GM19099 (cell line): Measurements from ENCODE around the gene ADAMTS20.

Source experiments
- POLR2A ChIP-seq: IDR thresholded peaks from 3 replicates; pipeline ENCODE4 v1.6.1; 2011; ENCODE audit warnings: low read depth; ENCODE audit not compliant: insufficient read length; ENCODE audit errors: extremely low read depth

The ADAMTS20 gene

DNA sequence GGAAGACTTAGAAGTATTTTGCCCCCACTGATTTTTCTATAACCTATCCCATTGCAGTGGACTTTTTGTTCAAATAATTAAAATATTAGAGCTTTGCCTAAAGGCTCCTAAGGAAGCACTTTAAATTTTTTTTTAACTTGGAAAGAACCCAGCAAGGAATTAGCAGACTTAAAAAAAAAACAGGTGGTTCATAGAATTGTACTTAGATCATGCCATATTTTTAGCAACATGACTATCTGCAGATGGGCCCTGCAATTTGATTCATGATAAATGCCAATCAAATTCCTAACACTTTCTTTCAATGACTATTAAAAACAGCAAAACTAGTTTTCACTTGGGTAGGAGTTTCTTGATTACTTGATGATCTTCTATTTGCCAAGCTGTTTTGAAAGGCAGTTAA lies 11.5 kb downstream of the ADAMTS20 start:
- TF ChIP-seq POLR2A = no peak

DNA sequence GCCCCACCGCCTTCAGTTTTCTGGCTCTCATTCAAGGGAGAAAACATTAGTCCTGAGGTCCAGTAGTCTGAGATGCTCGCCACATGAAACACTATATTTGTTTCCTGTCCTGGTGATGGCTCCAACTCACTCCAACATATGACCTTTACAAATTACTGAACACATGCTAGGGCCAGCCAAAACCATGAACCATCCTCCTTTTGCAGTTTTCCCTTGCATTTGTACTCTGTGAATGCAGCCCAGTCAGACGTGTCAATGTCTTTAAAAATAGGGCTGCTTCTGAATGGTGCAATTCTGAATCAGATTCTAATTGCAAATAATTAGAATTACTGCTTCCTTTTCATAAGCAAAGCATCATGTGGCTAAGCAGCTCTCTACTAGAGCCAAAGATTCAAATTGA lies 36.0 kb downstream of the ADAMTS20 start:
- TF ChIP-seq POLR2A = no peak

DNA sequence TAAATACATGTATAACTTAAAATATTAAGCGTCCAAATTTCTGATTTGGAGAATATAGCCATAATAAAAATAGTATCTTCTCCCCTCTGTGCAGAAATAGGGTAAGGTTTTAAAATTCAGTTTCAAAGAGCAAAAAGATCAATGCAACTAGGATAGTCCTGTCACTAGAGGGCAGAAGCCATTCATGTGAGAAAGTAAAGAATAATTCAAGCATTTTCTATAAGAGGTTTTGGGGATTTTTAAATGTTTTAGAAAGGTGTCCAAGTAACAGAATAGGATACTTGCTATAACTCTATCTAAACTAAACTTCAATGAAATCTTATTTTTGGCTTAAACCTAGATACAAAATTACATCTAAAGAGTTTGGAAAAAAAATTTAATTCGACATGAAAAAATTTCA lies 50.3 kb downstream of the ADAMTS20 start:
- TF ChIP-seq POLR2A = no peak

DNA sequence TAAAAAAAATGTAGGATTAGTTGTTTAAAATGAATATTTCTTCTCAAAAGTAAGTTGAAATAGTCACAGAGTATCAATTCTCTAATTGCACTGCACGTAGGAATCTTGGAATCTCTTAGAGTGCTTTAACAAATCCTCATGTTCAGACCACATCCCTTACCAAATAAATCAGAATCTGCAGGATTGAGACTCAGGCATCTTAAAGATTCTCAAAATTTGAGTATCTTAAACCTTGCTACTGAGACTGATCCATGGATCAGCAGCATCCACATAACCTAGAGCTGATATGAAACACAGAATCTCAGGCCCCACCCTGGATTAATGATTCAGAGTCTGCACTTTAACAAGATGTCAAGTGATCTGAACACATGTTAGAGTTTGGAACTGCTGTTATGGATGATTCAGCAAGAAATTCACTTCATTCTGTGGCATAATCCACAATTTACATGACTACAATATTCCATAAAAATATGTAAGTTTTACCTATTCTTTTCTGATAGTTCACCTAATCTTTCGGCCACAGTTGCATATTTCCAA lies 58.7 kb downstream of the ADAMTS20 start:
- no peak for TF ChIP-seq POLR2A

DNA sequence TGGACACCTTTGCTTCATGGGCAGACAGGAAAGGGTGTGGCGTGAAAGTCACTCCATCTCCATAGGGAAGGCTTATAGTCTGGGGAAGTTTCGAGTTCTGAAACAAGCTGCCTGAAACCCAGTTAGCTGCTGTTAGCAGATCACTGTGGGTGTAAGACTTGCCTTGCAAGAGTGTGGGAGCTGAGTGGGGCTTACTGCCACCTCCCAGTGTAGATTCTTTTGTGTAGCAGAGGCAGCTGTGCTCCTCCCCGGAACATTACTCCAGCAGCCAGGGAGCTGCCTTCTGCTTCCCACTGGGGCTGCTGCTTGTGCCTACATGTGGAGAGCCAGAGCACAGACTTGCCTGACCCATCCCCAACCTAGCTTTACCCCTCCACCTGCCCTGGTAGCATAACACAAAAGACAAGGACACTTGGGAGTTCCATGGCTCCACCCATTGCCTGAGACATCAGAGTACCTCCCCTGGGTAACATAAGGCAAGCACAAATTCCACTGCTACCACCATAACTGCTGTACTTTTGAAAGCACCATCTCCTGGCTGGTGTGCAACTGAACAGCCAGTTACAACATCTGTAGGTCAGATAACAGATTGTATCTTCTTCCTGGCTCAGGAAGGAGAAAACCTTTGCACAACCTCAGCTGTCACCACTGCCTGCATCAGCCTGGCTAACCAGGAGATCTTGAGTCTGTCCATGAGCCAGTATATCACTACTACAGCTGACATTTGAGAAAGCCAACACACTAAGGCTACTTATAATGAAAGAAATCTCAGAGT lies 69.5 kb downstream of the ADAMTS20 start:
- TF ChIP-seq POLR2A = no peak

DNA sequence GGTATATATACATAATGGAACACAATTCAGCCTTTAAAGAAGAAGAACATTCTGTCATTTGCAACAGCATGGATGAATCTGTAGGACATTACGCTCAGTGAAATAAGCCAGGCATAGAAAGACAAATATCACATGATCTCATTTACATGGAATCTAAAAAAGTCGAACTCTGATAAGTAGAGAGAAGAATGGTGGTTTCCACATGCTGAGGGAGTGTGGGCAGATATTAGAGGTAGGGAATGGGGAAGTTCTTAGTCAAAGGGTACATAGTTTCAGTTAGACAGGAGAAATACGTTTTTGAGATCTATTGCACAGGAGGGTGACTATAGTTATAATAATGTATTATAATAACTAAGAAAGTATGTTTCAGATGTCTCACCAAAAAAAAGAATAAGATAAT lies 71.4 kb downstream of the ADAMTS20 start:
- TF ChIP-seq POLR2A = no peak

DNA sequence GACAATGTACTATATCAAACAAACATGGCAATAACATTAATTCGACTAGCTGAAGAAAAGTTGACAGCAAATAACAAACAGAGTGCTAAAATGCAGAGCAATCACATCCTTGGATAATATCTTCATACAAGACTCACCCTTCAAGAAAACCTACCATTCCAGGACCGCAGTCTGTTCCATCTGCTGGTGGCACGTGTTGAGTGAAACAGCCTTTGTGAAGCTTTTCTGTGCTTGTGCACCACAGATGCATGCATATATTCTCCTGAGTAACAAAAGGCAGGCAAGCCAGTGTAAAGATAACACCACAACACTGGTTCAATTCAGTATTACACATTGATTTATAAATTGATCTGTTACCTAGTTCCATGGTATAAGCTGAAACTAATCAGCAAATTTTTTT lies 89.3 kb downstream of the ADAMTS20 start:
- no peak for TF ChIP-seq POLR2A

DNA sequence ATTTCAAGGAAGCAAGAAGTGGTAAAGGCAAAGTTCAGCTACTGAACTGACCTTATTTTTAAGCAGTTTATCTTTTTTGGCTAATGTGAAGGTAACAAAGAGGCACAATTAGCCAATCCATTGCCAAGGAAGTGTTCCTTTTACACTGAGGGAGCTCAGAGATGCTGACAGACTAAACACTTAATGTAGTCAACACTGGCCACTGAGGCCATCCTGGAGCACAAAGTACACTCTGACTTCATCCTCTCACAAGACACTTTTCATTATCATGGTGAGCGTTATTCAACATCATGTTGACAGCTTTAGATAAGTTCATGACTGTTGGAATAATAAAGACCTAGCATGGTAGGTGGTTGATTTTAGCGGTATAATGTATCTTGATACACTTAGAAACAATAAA lies 89.9 kb downstream of the ADAMTS20 start:
- TF ChIP-seq POLR2A = no peak

DNA sequence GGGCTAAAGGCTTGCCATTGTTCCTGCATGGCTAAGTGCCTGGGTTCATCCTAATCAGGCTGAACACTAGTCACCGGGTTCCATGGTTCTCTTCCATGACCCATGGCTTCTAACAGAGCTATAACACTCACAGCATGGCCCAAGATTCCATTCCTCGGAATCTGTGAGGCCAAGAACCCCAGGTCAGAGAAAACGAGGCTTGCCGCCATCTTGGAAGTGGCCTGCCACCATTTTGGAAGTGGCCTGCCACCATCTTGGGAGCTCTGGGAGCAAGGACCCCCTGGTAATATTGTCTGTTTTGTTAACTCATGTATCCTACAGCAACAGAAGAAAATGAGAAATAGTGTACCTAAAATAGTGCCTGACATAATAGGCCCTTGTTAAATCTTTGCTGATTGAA lies 92.7 kb downstream of the ADAMTS20 start:
- no peak for TF ChIP-seq POLR2A

DNA sequence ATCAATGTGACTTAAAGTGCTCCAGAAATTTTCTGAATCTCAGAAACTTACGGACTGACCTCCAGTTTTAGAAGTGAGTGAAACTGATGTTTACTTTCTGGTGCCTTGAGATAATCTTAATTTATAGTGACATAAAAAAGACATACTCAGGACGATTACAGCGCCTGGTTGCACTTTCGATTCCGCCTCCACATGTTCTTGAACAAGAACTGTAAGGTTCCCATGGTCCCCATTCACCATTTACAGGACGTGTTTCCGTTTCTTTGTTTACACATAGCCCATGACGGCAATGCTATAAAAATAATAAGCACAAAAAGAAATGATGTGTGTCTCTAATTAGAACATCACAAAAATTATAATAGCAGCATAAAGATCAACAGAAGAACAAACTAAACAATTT lies 98.2 kb downstream of the ADAMTS20 start:
- no peak for TF ChIP-seq POLR2A

DNA sequence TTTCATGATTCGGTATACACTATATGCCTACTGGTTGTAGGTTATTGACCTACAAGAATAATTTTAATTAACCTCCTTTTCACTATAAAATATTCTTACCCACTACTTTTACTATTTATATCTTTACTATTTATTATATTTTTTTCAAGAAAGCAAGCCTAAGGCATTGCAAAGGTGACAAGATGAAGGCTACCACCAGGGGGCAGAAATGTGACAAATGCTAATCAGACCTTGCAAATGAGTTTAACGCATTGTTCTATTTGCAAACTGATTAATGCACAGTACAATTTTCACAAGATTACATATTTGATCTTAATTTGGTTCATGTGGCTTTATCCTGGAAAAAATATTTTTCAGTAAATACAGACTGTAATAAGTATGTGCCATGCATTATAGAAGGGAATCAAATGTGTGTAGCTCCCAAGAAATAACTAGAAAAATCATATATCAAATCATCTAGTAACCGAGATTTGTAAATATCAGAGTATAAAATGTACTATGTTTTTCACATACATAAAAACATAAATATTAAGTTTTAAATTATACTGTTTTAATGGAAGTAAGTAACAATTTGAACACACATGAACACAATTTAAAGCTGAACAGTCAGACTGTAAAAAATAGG lies 107.0 kb downstream of the ADAMTS20 start:
- no peak for TF ChIP-seq POLR2A

DNA sequence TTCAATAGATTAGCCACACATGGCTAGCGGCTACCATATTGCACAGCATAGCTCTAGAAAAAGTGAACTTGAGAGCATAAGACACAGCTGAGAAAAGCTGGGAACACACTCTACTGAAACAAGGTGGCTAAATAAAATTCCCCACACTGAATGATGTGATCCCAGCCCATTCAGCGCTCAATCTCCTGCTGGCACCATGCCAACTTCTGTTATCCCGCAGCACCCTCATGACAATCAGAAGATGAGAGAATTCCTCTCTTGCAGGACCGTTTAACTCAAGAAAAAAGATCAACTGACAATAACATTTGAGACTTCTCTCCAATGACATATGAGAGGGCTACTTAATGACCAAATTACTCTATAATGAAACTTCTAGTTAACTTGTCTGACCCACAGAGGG lies 115.4 kb downstream of the ADAMTS20 start:
- TF ChIP-seq POLR2A = no peak

DNA sequence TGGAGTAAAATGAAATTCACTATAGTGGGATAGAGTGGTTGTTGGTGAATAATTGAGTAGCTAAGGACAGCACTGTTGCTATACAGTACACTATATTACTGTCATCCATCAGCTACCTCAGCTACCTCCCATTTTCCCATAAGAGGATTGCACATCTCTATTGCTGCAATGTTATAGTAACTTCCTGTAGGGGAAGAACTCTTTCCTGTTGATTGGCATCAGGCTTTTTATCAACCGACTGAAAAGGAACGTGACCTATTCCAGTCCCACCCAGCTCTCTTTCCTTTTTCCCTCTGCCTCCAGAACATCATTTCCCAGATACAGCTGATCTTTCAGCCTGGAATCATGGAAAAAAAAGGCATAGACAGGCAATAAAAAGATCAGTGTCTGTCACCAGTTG lies 117.4 kb downstream of the ADAMTS20 start:
- TF ChIP-seq POLR2A = no peak

DNA sequence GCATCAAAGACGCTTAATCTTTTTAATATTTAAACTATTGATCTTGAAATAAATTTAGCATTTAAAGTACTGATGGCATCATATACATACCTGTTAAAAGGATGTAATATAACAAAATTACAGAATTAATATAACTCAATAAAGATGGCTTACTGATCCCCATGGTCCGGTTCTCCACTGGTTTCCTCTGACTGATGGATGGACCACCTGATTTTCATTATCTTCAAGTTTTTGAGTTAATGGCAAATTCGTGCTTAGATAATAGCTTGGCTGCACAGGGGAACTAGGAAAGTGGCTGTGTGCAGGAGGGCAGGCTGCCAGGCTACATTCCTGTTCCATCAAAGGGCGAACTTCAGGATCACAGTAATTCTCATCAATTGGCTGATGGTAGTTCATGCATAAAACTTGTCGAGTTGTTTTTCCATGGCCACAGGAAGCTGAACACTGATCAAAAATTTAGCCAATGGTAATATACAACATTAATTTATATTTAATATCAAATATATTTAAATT lies 123.9 kb downstream of the ADAMTS20 start:
- no peak for TF ChIP-seq POLR2A

DNA sequence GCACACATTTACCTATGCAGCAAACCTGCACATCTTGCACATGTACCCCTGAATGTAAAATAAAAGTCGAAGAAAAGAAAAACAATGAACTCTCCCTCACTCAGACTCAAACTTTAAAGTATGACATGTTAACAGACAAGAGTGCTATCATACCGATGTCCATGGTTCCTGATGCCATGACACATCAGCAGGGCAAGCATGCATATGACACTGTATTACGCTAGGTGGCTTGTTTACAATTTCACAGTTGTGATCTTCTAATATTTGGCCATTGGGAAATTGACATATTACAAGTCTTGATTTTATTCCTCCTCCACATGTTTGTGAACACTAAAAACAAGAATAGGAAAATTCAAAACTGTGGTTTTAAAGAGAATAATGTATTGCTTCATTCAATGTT lies 126.6 kb downstream of the ADAMTS20 start:
- TF ChIP-seq POLR2A = no peak

DNA sequence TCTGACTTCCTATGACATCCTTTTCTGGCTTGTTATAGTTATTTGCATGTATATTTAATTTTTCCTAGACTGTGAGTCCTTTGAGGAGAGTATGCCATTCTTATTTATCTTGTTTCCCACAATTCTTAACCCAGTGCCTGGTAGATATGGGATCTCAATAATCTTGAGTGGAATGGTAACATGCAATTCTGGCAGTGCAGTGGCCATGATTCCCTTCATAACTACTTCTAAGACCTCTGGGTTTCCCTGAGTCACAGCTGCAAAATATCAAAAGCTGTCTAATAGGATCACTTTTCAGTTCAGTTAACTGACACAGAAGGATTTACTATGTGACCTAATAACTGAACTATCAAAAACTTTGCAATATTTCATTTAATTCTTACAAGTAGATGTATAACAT lies 135.0 kb downstream of the ADAMTS20 start:
- no peak for TF ChIP-seq POLR2A
